Subcutaneous abdominal adipose tissue (tissue), 5 donors: ENCODE results near the gene MTMR6.

Experiments
- H3K27ac ChIP-seq: one replicate; pipeline ENCODE4 v1.7.0; 2013; ENCODE audit warnings: low read depth, mild to moderate bottlenecking, inconsistent platforms, low read length, moderate library complexity
- H3K27me3 ChIP-seq, 5 donors: one replicate each; pipeline ENCODE4 v1.7.0; 2013; ENCODE audit warnings: low read length in 5 of 5, inconsistent platforms in 1 of 5; ENCODE audit not compliant: control insufficient read depth in 5 of 5, insufficient read depth in 4 of 5
- H3K36me3 ChIP-seq, 5 donors: one replicate each; pipeline ENCODE4 v1.7.0; 2013; ENCODE audit warnings: low read length in 5 of 5; ENCODE audit not compliant: control insufficient read depth in 5 of 5, insufficient read depth in 5 of 5
- H3K4me1 ChIP-seq, 5 donors: one replicate each; pipeline ENCODE4 v1.7.0; 2013; ENCODE audit warnings: low read length in 5 of 5, mild to moderate bottlenecking in 3 of 5, moderate library complexity in 1 of 5; ENCODE audit not compliant: control insufficient read depth in 5 of 5, insufficient read depth in 5 of 5
- H3K4me3 ChIP-seq, 5 donors: one replicate each; pipeline ENCODE4 v1.7.0; 2013; ENCODE audit warnings: low read length in 5 of 5, low read depth in 1 of 5
- H3K9ac ChIP-seq, 5 donors: one replicate each; pipeline ENCODE4 v1.7.0; 2013; ENCODE audit warnings: low read length in 5 of 5, mild to moderate bottlenecking in 4 of 5, moderate library complexity in 3 of 5
- H3K9me3 ChIP-seq, 5 donors: one replicate each; pipeline ENCODE4 v1.7.0; 2013; ENCODE audit warnings: low read length in 5 of 5; ENCODE audit not compliant: control insufficient read depth in 5 of 5
- donor health status: healthy.
- donor health status: healthy.
- donor health status: healthy.
- donor health status: healthy.
- donor health status: healthy.

The MTMR6 gene

GRCh38 chr13:25281935-25282332 lies 5.4 kb downstream of the MTMR6 start:
- Histone ChIP-seq H3K4me1 (peaks cover 3 to 16% (median 14%) of the 10 kb centered on the region in 5 donors), H3K9me3 (no peaks in the 10 kb centered on the region), H3K9ac (no peak overlapping the region), H3K4me3 (no peak overlapping the region), H3K27me3 (no peaks in the 10 kb centered on the region), H3K36me3 (no peaks in the 10 kb centered on the region), H3K27ac (no peak overlapping the region)

GRCh38 chr13:25281193-25281934 lies 5.9 kb downstream of the MTMR6 start:
- Histone ChIP-seq H3K4me3 (no peak overlapping the region), H3K9me3 (no peaks in the 10 kb centered on the region), H3K27me3 (no peaks in the 10 kb centered on the region), H3K9ac (no peak overlapping the region), H3K36me3 (no peaks in the 10 kb centered on the region), H3K27ac (no peak overlapping the region), H3K4me1 (peaks cover 3 to 11% (median 9%) of the 10 kb centered on the region in 5 donors)

DNA sequence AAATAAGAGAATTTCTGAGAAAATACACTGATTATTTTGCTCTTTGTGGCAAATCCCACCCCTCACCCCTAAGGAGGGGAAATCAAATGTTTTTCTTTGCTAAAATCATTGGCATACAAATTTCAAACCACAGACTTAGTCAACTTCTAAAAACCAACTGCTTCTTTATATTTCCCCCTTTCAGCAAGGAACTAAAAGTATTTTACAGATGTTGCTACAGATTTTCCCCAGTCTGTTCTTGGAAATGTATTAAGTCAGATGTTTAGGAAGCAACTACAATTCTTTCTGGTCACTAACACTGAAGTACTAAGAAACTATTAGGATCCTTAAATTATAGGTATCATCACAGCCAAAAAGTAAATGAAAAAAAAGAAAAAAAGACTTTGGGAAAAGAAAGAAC lies 6.9 kb downstream of the MTMR6 start:
- no peak overlapping the region for H3K9ac ChIP-seq
- H3K9me3 ChIP-seq, result no peaks in the 10 kb centered on the region
- no peak overlapping the region for H3K4me3 ChIP-seq
- no peaks in the 10 kb centered on the region for H3K36me3 ChIP-seq
- H3K27me3 ChIP-seq, result no peaks in the 10 kb centered on the region
- no peak overlapping the region for H3K27ac ChIP-seq
- H3K4me1 ChIP-seq, result peaks cover 0 to 4% (median 0%) of the 10 kb centered on the region in 5 donors

DNA sequence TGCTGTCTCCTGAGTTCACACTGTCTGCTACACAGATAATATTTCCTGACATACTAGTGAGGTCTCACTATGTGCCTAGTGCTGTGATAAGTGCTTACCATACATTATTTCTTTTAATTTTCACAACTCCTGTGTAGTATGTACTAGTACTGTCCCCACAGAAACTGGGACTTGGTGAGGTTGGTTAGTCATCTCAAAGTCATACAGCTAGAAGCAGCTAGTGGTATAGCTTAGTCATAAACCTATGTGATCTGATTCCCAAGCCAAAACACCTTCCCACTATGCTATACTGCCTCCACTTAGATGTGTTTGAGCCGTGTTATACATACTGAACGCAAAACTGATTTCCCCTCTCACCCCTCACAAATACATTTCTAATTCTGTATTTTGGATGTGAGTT lies 10.5 kb downstream of the MTMR6 start:
- H3K9ac ChIP-seq, result no peak overlapping the region
- no peaks in the 10 kb centered on the region for H3K27me3 ChIP-seq
- no peak overlapping the region for H3K27ac ChIP-seq
- H3K9me3 ChIP-seq, result no peaks in the 10 kb centered on the region
- H3K4me1 ChIP-seq, result no peaks in the 10 kb centered on the region
- H3K4me3 ChIP-seq, result no peak overlapping the region
- peaks cover 11 to 14% (median 12%) of the 10 kb centered on the region in 5 donors for H3K36me3 ChIP-seq

GRCh38 chr13:25268561-25268960 lies 18.7 kb downstream of the MTMR6 start:
- H3K4me3 ChIP-seq, result no peak overlapping the region
- H3K9me3 ChIP-seq, result no peaks in the 10 kb centered on the region
- no peaks in the 10 kb centered on the region for H3K4me1 ChIP-seq
- H3K27me3 ChIP-seq, result no peaks in the 10 kb centered on the region
- H3K27ac ChIP-seq, result no peak overlapping the region
- peaks cover 31 to 51% (median 36%) of the 10 kb centered on the region in 5 donors for H3K36me3 ChIP-seq
- H3K9ac ChIP-seq, result no peak overlapping the region

DNA sequence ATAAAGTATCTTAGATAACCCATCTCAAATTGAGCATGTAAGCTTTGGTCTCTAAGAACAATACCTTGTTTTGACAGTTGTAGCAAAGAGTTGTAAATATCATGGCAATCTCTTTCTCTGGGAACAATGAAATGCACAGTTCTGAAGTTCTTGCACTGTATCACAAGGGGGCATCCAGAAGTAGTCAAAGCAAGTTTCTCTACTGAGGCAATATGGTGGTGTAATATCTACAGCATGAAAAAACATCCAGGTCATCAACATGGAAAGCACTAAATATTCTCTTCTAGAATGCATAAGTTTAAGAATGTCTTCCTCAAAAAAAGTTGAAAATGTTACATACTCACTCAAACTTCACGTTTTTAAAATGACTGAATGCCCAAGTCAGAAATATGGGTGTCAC lies 19.6 kb downstream of the MTMR6 start:
- Histone ChIP-seq H3K9me3 (no peaks in the 10 kb centered on the region), H3K4me1 (no peaks in the 10 kb centered on the region), H3K4me3 (no peak overlapping the region), H3K9ac (no peak overlapping the region), H3K27ac (no peak overlapping the region), H3K36me3 (peaks cover 37 to 55% (median 37%) of the 10 kb centered on the region in 5 donors), H3K27me3 (no peaks in the 10 kb centered on the region)

DNA sequence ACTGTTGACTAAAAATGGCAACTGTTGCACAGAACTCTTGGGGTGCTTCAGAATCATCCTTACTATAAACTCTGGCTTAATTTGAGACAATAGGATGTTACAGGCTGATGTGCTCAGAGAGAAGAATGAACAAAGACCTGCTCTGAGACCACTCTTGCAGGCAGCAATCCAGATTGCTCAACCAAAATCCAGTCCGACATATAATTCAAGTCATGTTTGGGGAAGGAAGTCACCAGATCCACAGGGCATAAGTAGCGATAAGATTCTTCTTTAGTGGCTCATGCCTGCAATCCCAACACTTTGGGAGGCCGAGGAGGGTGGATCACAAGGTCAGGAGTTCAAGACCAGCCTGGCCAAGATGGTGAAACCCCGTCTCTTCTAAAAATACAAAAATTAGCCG lies 20.6 kb downstream of the MTMR6 start:
- Histone ChIP-seq H3K4me1 (no peaks in the 10 kb centered on the region), H3K9ac (no peak overlapping the region), H3K27ac (no peak overlapping the region), H3K36me3 (peaks cover 32 to 58% (median 38%) of the 10 kb centered on the region in 5 donors), H3K27me3 (no peaks in the 10 kb centered on the region), H3K4me3 (no peak overlapping the region), H3K9me3 (no peaks in the 10 kb centered on the region)

DNA sequence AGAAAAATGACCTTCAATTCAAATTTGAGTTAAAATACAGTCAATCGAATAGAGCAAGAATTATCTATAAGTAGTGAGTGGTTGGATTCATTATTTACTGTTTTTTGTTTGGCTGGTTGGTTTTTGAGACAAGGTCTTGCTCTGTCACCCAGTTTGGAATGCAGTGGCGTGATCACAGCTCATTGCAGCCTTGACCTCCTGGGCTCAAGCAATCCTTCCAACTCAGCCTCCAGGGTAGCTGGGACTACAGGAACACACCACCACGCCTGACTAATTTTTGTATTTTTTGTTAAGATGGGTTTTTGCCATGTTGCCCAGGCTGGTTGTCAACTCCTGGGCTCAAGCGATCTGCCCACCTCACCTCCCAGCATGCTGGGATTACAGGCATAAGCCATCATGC lies 25.0 kb downstream of the MTMR6 start:
- Histone ChIP-seq H3K36me3 (peaks cover 33 to 70% (median 45%) of the 10 kb centered on the region in 5 donors), H3K4me1 (no peaks in the 10 kb centered on the region), H3K27me3 (no peaks in the 10 kb centered on the region), H3K4me3 (no peak overlapping the region), H3K9ac (no peak overlapping the region), H3K27ac (no peak overlapping the region), H3K9me3 (no peaks in the 10 kb centered on the region)

DNA sequence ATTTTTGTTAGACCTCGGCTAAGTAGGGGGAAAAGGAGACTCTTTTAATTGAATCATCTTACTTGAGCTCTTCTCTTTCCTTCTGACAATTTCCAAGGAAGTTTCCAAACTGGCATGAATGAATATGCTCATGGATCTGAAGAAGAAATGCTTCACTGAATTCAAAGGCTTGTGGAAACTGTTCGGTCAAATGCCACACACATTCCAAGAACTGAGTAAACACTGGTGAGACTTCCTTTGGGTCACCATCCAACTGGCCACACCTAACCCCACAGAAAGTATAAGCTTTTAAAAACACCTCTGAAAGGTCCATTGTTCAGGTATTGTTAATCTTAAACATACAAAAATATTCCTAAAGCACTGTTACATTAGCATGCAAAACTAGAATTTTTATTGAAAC lies 33.6 kb downstream of the MTMR6 start:
- H3K9me3 ChIP-seq, result no peaks in the 10 kb centered on the region
- no peaks in the 10 kb centered on the region for H3K4me1 ChIP-seq
- H3K27me3 ChIP-seq, result no peaks in the 10 kb centered on the region
- peaks cover 39 to 67% (median 60%) of the 10 kb centered on the region in 5 donors for H3K36me3 ChIP-seq
- no peak overlapping the region for H3K27ac ChIP-seq
- H3K4me3 ChIP-seq, result no peak overlapping the region
- no peak overlapping the region for H3K9ac ChIP-seq

DNA sequence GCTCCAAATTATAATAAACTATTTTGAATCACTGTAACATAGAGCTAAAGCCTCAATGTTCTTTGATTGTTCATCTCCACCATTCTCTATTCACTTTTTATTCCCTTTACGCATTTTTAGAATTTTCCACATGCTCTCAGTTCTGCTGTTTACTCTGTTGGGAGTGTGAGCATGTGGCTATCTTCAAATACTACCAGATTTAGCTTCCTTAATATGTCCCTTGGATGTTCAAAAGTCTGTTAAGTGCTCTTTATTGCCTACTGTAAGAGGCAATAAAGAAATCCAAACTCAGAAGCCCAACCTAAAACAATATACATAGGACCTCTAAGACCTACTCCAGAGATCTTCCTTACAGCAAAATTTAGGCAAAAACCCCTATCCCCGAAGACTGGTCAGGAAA lies 34.5 kb downstream of the MTMR6 start:
- H3K9ac ChIP-seq, result no peak overlapping the region
- H3K4me3 ChIP-seq, result no peak overlapping the region
- no peaks in the 10 kb centered on the region for H3K27me3 ChIP-seq
- H3K36me3 ChIP-seq, result peaks cover 39 to 67% (median 54%) of the 10 kb centered on the region in 5 donors
- no peaks in the 10 kb centered on the region for H3K4me1 ChIP-seq
- H3K27ac ChIP-seq, result no peak overlapping the region
- no peaks in the 10 kb centered on the region for H3K9me3 ChIP-seq
